Loucy (cell line): ENCODE results near the gene GFRA3.

Experiments
- H2AFZ ChIP-seq: fragments of 200-600 bp; sonication (generic); 2 replicates; pipeline ENCODE4 v1.6.0; 2016; ENCODE audit warnings: antibody characterized with exemption, mild to moderate bottlenecking, low read length, moderate library complexity
- H3F3A ChIP-seq: fragments of 200-600 bp; 2 replicates; pipeline ENCODE4 v1.6.0; 2016; ENCODE audit warnings: antibody characterized with exemption, low read depth, mild to moderate bottlenecking
- H3K27me3 ChIP-seq: fragments of 200-600 bp; sonication (generic); 2 replicates; pipeline ENCODE4 v1.6.1; 2014; ENCODE audit warnings: low read length, mild to moderate bottlenecking; ENCODE audit not compliant: insufficient read depth, poor library complexity, severe bottlenecking
- H3K36me3 ChIP-seq: fragments of 200-600 bp; sonication (generic); 2 replicates; pipeline ENCODE4 v1.6.1; 2016; ENCODE audit warnings: low read length; ENCODE audit not compliant: insufficient read depth
- H3K4me1 ChIP-seq: fragments of 200-600 bp; sonication (generic); 2 replicates; pipeline ENCODE4 v1.5.1; 2014; ENCODE audit warnings: low read length, mild to moderate bottlenecking; ENCODE audit not compliant: insufficient read depth, poor library complexity, severe bottlenecking
- H3K4me2 ChIP-seq: fragments of 200-600 bp; sonication (generic); 2 replicates; pipeline ENCODE4 v1.6.0; 2014; ENCODE audit warnings: antibody characterized with exemption, low read length, low read depth, mild to moderate bottlenecking; ENCODE audit not compliant: poor library complexity, severe bottlenecking
- H3K4me3 ChIP-seq: fragments of 200-600 bp; sonication (generic); 2 replicates; pipeline ENCODE4 v1.5.1; 2014; ENCODE audit warnings: low read length, mild to moderate bottlenecking, mixed read lengths; ENCODE audit not compliant: poor library complexity, severe bottlenecking
- H3K79me2 ChIP-seq: fragments of 200-600 bp; sonication (generic); 2 replicates; pipeline ENCODE4 v1.6.1; 2014; ENCODE audit warnings: low read length; ENCODE audit not compliant: insufficient read depth
- H3K9ac ChIP-seq: fragments of 200-600 bp; sonication (generic); 2 replicates; pipeline ENCODE4 v1.6.0; 2014; ENCODE audit warnings: mild to moderate bottlenecking, low read depth, low read length, moderate library complexity; ENCODE audit not compliant: poor library complexity, severe bottlenecking
- H3K9me2 ChIP-seq: fragments of 200-600 bp; sonication (generic); replicated peaks from 2 replicates; pipeline ENCODE4 v1.6.1; 2016; ENCODE audit warnings: low read depth, low read length, mixed read lengths
- H3K9me3 ChIP-seq: fragments of 200-600 bp; sonication (generic); 2 replicates; pipeline ENCODE4 v1.6.1; 2014; ENCODE audit warnings: mild to moderate bottlenecking, antibody characterized with exemption, low read length, low read depth; ENCODE audit not compliant: insufficient read depth
- H4K20me1 ChIP-seq: fragments of 200-600 bp; sonication (generic); 2 replicates; pipeline ENCODE4 v1.6.0; 2014; ENCODE audit warnings: antibody characterized with exemption, low read length, mild to moderate bottlenecking; ENCODE audit not compliant: insufficient read depth, poor library complexity, severe bottlenecking
- CTCF ChIP-seq: fragments of 200-600 bp; sonication (generic); conservative IDR thresholded peaks from 2 replicates; pipeline ENCODE4 v1.5.1; 2014; ENCODE audit warnings: mild to moderate bottlenecking, antibody characterized with exemption, low read length
- EZH2phosphoT487 ChIP-seq: fragments of 200-600 bp; IDR thresholded peaks from 2 replicates; pipeline ENCODE4 v1.6.1; 2018; ENCODE audit warnings: antibody characterized with exemption, mild to moderate bottlenecking, moderate library complexity, borderline replicate concordance

The GFRA3 gene

GRCh38 chr5:138234651-138235050 lies 39.8 kb downstream of the GFRA3 start:
- H3K4me1 ChIP-seq, result peaks cover 5% of the 10 kb centered on the region
- no peak overlapping the region for H3K4me2 ChIP-seq
- no peaks in the 10 kb centered on the region for H3K36me3 ChIP-seq
- H3K27me3 ChIP-seq, result no peaks in the 10 kb centered on the region
- no peaks in the 10 kb centered on the region for H3K79me2 ChIP-seq
- no peaks in the 10 kb centered on the region for H3F3A ChIP-seq
- H3K9me3 ChIP-seq, result no peaks in the 10 kb centered on the region
- H3K4me3 ChIP-seq, result no peak overlapping the region
- H3K9me2 ChIP-seq, result no peaks in the 10 kb centered on the region
- H2AFZ ChIP-seq, result no peak overlapping the region
- no peaks in the 10 kb centered on the region for H4K20me1 ChIP-seq
- H3K9ac ChIP-seq, result no peak overlapping the region
- TF ChIP-seq CTCF, result no peak
- TF ChIP-seq EZH2phosphoT487, result no peak

- no peak overlapping the region for H3K9ac ChIP-seq
- H3K4me2 ChIP-seq, result no peak overlapping the region
- H3K9me2 ChIP-seq, result no peaks in the 10 kb centered on the region
- H3K36me3 ChIP-seq, result no peaks in the 10 kb centered on the region
- no peaks in the 10 kb centered on the region for H3K79me2 ChIP-seq
- no peak for TF ChIP-seq EZH2phosphoT487
- TF ChIP-seq CTCF, result no peak
- H3K9me3 ChIP-seq, result no peaks in the 10 kb centered on the region
- H4K20me1 ChIP-seq, result no peaks in the 10 kb centered on the region
- no peak overlapping the region for H3K4me3 ChIP-seq
- no peaks in the 10 kb centered on the region for H3F3A ChIP-seq
- no peaks in the 10 kb centered on the region for H3K4me1 ChIP-seq
- H3K27me3 ChIP-seq, result no peaks in the 10 kb centered on the region
- 0 out of 2 replicates have a peak overlapping the region, but pooled peaks have one; percentile 5 for H2AFZ ChIP-seq
Observed at GRCh38 chr5:138233280-138233679, 41.1 kb downstream of the GFRA3 start.

GRCh38 chr5:138230981-138231589 lies 43.3 kb downstream of the GFRA3 start:
- no peaks in the 10 kb centered on the region for H3F3A ChIP-seq
- no peak overlapping the region for H3K4me2 ChIP-seq
- no peaks in the 10 kb centered on the region for H3K9me2 ChIP-seq
- H3K4me3 ChIP-seq, result no peak overlapping the region
- no peaks in the 10 kb centered on the region for H4K20me1 ChIP-seq
- H3K27me3 ChIP-seq, result no peaks in the 10 kb centered on the region
- H3K9ac ChIP-seq, result no peak overlapping the region
- no peaks in the 10 kb centered on the region for H3K9me3 ChIP-seq
- no peaks in the 10 kb centered on the region for H3K4me1 ChIP-seq
- H3K36me3 ChIP-seq, result no peaks in the 10 kb centered on the region
- no peaks in the 10 kb centered on the region for H3K79me2 ChIP-seq
- H2AFZ ChIP-seq, result no peak overlapping the region
- TF ChIP-seq EZH2phosphoT487 (no peak), CTCF (no peak)
